ENCODE measurements around the gene HTRA1.

DNA sequence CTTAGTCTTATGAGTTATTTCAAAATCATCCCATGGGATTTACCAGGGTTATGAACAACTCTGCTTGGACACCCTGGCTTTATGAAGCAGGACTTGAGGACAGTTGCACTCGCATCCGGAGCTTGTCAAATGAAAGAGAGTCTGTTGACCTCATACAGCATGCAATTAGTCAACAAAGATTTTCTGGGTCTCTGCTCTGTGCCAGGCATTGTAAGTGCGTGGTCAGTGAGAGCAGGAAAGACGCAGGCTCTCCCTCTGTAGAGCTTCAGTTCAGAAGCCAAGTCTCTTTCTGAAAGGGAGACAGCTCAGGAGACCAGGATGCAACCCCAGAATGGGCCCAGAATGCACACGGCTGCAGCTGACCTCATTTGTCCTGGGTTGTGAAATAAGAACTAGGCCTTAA lies 53.7 kb downstream of the HTRA1 start:
- TF ChIP-seq, protein P1, sequence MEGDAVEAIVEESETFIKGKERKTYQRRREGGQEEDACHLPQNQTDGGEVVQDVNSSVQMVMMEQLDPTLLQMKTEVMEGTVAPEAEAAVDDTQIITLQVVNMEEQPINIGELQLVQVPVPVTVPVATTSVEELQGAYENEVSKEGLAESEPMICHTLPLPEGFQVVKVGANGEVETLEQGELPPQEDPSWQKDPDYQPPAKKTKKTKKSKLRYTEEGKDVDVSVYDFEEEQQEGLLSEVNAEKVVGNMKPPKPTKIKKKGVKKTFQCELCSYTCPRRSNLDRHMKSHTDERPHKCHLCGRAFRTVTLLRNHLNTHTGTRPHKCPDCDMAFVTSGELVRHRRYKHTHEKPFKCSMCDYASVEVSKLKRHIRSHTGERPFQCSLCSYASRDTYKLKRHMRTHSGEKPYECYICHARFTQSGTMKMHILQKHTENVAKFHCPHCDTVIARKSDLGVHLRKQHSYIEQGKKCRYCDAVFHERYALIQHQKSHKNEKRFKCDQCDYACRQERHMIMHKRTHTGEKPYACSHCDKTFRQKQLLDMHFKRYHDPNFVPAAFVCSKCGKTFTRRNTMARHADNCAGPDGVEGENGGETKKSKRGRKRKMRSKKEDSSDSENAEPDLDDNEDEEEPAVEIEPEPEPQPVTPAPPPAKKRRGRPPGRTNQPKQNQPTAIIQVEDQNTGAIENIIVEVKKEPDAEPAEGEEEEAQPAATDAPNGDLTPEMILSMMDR (conservative IDR thresholded peaks at IDR 0.05 in 1 of 2, IDR thresholded peaks at IDR 0.05 in 1 of 2; ENCODE audit: extremely low read depth in 1 of 2, insufficient read depth in 1 of 2, low read depth in 1 of 2, low read length in 2 of 2), result no peak
- no peak for TF ChIP-seq EZH2 (IDR thresholded peaks at IDR 0.05; ENCODE audit: borderline replicate concordance, low read length)
